Testis (tissue), 2 donors: Measurements from ENCODE around the gene NDE1.

Experiments used
- CTCF ChIP-seq, 3 experiments: fragments of 450-650 bp in 2 of 3; fragments of 200-600 bp in 1 of 3; sonication (generic) in 1 of 3; IDR thresholded peaks; one replicate each; pipeline ENCODE4 v1.5.1; 2016 to 2019; ENCODE audit warnings: antibody characterized with exemption in 3 of 3, mild to moderate bottlenecking in 2 of 3, moderate library complexity in 1 of 3
- POLR2A ChIP-seq: fragments of 450-650 bp; IDR thresholded peaks from one replicate; pipeline ENCODE4 v1.6.1; 2017; ENCODE audit warnings: antibody characterized with exemption, mild to moderate bottlenecking, moderate library complexity

GRCh38 chr16:15660203-15660601 is 10.2 kb downstream of the NDE1 start:
- TF ChIP-seq CTCF (IDR thresholded peaks at IDR 0.05) (no peak), POLR2A (no peak)
